ENCODE results near the gene PABPC3. TPM values are rescaled to one million over a fixed set of nuclear protein-coding genes. Genes with fewer than 3 reads are reported as not detected.

Gene PABPC3
- under 1 TPM in 3 of 4 donors, not detected in 1; 0.07 to 0.17 (median 0.10) TPM for total RNA-seq

- H3K4me3 ChIP-seq (ENCODE audit: low read depth, poor library complexity, severe bottlenecking): no peak within 1 kb of the TSS
- intact Hi-C loops (cut with DNase I; ENCODE audit: low total_unique reads): no loop called here
- no peak for DNase-seq (ENCODE audit: low spot score in 2 of 2)
- WGBS, 2 donors: 26 to 37% methylated on average over 49 to 50 of the region's 50 CpGs
- TF ChIP-seq POLR2A (IDR thresholded peaks at IDR 0.05): no peak
- TF ChIP-seq, protein P1, sequence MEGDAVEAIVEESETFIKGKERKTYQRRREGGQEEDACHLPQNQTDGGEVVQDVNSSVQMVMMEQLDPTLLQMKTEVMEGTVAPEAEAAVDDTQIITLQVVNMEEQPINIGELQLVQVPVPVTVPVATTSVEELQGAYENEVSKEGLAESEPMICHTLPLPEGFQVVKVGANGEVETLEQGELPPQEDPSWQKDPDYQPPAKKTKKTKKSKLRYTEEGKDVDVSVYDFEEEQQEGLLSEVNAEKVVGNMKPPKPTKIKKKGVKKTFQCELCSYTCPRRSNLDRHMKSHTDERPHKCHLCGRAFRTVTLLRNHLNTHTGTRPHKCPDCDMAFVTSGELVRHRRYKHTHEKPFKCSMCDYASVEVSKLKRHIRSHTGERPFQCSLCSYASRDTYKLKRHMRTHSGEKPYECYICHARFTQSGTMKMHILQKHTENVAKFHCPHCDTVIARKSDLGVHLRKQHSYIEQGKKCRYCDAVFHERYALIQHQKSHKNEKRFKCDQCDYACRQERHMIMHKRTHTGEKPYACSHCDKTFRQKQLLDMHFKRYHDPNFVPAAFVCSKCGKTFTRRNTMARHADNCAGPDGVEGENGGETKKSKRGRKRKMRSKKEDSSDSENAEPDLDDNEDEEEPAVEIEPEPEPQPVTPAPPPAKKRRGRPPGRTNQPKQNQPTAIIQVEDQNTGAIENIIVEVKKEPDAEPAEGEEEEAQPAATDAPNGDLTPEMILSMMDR (IDR thresholded peaks at IDR 0.05): no peak
These were observed at the start of gene PABPC3 for GRCh38 chr13:25095851-25096453. PABPC3 (plus strand) TSS chr13:25096136; CDS start chr13:25096199, 63 bp downstream.

- intact Hi-C loops (cut with DNase I; ENCODE audit: low total_unique reads): no loop called here
- no peak for DNase-seq (ENCODE audit: low spot score in 2 of 2)
- TF ChIP-seq, protein P1 (IDR thresholded peaks at IDR 0.05): no peak
- no peak for TF ChIP-seq POLR2A (IDR thresholded peaks at IDR 0.05)
- no peak overlapping the region for H3K4me3 ChIP-seq (ENCODE audit: low read depth, poor library complexity, severe bottlenecking)
- 16% methylated on average over 24 of the region's 24 CpGs for WGBS, 2 donors
These were observed 49.5 kb upstream of the PABPC3 start for GRCh38 chr13:25046274-25046984.

- H3K4me3 ChIP-seq (ENCODE audit: low read depth, poor library complexity, severe bottlenecking): no peak overlapping the region
- intact Hi-C loops (cut with DNase I; ENCODE audit: low total_unique reads): no loop called here
- DNase-seq (ENCODE audit: low spot score in 2 of 2): no peak
- WGBS, 2 donors: 0% methylated on average over 37 to 38 of the region's 39 CpGs
- no peak for TF ChIP-seq POLR2A (IDR thresholded peaks at IDR 0.05)
- TF ChIP-seq, protein P1 (IDR thresholded peaks at IDR 0.05): no peak
These were observed 48.9 kb upstream of the PABPC3 start for GRCh38 chr13:25046985-25047511.

- intact Hi-C loops (cut with DNase I; ENCODE audit: low total_unique reads): no loop called here
- no peak overlapping the region for H3K4me3 ChIP-seq (ENCODE audit: low read depth, poor library complexity, severe bottlenecking)
- 68 to 82% methylated on average over 1 of the region's 1 CpG for WGBS, 2 donors
- no peak for DNase-seq (ENCODE audit: low spot score in 2 of 2)
- no peak for TF ChIP-seq POLR2A (IDR thresholded peaks at IDR 0.05)
- TF ChIP-seq, protein P1 (IDR thresholded peaks at IDR 0.05): no peak
These were observed 44.9 kb upstream of the PABPC3 start for GRCh38 chr13:25051065-25051464.

DNA sequence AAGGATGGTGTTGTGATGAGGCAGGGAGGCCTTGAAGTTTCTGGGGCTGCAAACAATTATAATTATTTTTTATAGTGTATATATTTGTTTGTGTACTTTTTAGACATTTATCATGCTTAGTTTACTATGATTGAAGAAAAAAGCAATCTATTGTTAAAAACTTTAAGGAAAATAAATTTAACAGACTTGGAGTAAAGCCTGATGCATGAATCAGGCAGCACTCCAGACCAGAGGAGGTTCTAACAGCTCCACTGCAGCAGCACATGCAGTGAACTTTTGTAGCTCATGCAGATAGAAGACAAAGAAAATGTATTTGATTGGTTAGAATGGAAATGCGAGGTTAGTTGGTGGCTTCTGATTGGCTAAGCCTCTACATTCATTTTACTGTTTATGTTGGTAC, 36.8 kb upstream of the PABPC3 start:
- no peak overlapping the region for H3K4me3 ChIP-seq (ENCODE audit: low read depth, poor library complexity, severe bottlenecking)
- no peak for DNase-seq (ENCODE audit: low spot score in 2 of 2)
- TF ChIP-seq, protein P1 (IDR thresholded peaks at IDR 0.05): no peak
- TF ChIP-seq POLR2A (IDR thresholded peaks at IDR 0.05): no peak
- WGBS, 2 donors: 87 to 94% methylated on average over 1 of the region's 1 CpG
- intact Hi-C loops (cut with DNase I; ENCODE audit: low total_unique reads): no loop called here

Data from lower leg skin (tissue), 4 donors.